Osteoblast (primary cell): ENCODE data around the gene APLP1. TPM values are rescaled to one million over a fixed set of nuclear protein-coding genes. Genes with fewer than 3 reads are reported as not detected.

Experiments
- DNase-seq: peaks from one replicate; pipeline ENCODE4 v3.0.0; 2011; ENCODE audit warnings: low spot score, mixed read lengths; ENCODE audit not compliant: insufficient read length; ENCODE audit errors: missing footprints
- H2AFZ ChIP-seq: 2 replicates; pipeline ENCODE4 v1.6.0; 2011; ENCODE audit warnings: mild to moderate bottlenecking, low read length
- H3K27ac ChIP-seq: 2 replicates; pipeline ENCODE4 v1.5.1; 2011; ENCODE audit warnings: mild to moderate bottlenecking, low read depth, low read length, moderate library complexity
- H3K27me3 ChIP-seq: 2 replicates; pipeline ENCODE4 v1.6.0; 2012; ENCODE audit warnings: mild to moderate bottlenecking, control low read depth, inconsistent platforms, low read length, moderate library complexity; ENCODE audit not compliant: insufficient read depth
- H3K36me3 ChIP-seq: 2 replicates; pipeline ENCODE4 v1.5.1; 2011; ENCODE audit warnings: mild to moderate bottlenecking, low read length, control low read depth, moderate library complexity; ENCODE audit not compliant: insufficient read depth
- H3K4me1 ChIP-seq: 2 replicates; pipeline ENCODE4 v1.5.1; 2011; ENCODE audit warnings: mild to moderate bottlenecking, low read length, control low read depth, moderate library complexity; ENCODE audit not compliant: insufficient read depth
- H3K4me2 ChIP-seq: 2 replicates; pipeline ENCODE4 v1.6.0; 2011; ENCODE audit warnings: mild to moderate bottlenecking, low read length; ENCODE audit not compliant: insufficient read depth
- H3K4me3 ChIP-seq: fragments of 200-600 bp; sonication (generic); 3 replicates; pipeline ENCODE4 v1.5.1; 2012; ENCODE audit warnings: mild to moderate bottlenecking, low read length, inconsistent platforms; ENCODE audit not compliant: insufficient read depth
- H3K79me2 ChIP-seq: 2 replicates; pipeline ENCODE4 v1.6.0; 2012; ENCODE audit warnings: mild to moderate bottlenecking, low read length, control low read depth, inconsistent platforms; ENCODE audit not compliant: insufficient read depth
- H3K9me3 ChIP-seq: 2 replicates; pipeline ENCODE4 v1.5.1; 2011; ENCODE audit warnings: low read depth, low read length, control low read depth
- H4K20me1 ChIP-seq: 2 replicates; pipeline ENCODE4 v1.6.0; 2012; ENCODE audit warnings: mild to moderate bottlenecking, low read length, control low read depth; ENCODE audit not compliant: insufficient read depth
- CTCF ChIP-seq: IDR thresholded peaks from 2 replicates; pipeline ENCODE4 v1.5.1; 2011; ENCODE audit warnings: mild to moderate bottlenecking, low read depth, low read length, moderate library complexity; ENCODE audit errors: extremely low read depth
- total RNA-seq: library from RNA; depleted of rRNA; stranded (reverse); fragments of >200 nt; gene quantifications from 2 replicates; pipeline ENCODE4 v1.2.3, GENCODE V29; 2012

APLP1 gene
- total RNA-seq, 1 donor, result 3.6 TPM

DNA sequence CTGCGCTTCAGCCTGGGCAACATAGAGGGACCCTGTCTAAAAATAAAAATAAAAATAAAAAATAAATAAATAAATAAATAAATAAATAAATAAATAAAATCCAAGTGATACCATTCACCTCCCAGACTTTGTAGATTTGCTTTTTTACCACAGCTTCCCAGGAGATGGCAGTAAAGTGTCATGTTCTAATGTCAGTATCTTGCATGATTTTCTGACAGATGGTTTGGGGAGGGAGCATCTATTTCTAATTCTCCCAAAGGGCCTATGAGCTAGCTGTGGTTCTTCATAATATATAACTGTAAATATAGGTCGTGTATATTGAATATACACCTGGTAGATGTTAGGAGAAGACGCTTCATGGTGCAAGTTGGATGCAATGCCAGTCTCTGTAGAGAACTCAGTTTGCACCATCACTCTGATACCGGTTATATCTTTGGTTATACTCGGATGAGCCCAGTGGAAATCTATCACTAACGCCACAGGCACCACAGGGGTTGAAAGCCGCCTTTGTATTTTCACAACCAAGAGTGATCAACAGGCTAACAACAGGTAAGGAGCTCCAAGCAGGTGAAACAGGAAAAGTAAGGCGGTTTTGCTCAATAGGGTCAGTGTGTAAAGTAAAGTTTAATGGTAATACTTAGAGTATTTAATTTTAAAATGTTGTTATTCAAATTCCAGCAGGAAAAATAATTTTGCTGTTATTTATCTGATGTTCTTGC lies 13.9 kb downstream of the APLP1 start:
- Histone ChIP-seq H3K27me3 (no peaks in the 10 kb centered on the region), H2AFZ (no peak overlapping the region), H3K27ac (no peak overlapping the region), H3K79me2 (no peaks in the 10 kb centered on the region), H3K4me2 (no peak overlapping the region), H3K4me1 (peaks cover 3% of the 10 kb centered on the region), H3K9me3 (no peaks in the 10 kb centered on the region), H3K36me3 (peaks cover 2% of the 10 kb centered on the region), H4K20me1 (peaks cover 2% of the 10 kb centered on the region), H3K4me3 (no peak overlapping the region)
- peak; percentile 94 for DNase-seq
- TF ChIP-seq CTCF, result peak; percentile 47

- Histone ChIP-seq H4K20me1 (peaks cover 2% of the 10 kb centered on the region), H3K79me2 (no peaks in the 10 kb centered on the region), H3K4me1 (peaks cover 3% of the 10 kb centered on the region), H3K4me3 (no peak overlapping the region), H2AFZ (no peak overlapping the region), H3K36me3 (peaks cover 13% of the 10 kb centered on the region), H3K9me3 (no peaks in the 10 kb centered on the region), H3K27me3 (no peaks in the 10 kb centered on the region), H3K4me2 (no peak overlapping the region), H3K27ac (no peak overlapping the region)
- TF ChIP-seq CTCF, result no peak
- no peak for DNase-seq
Measured at GRCh38 chr19:35883882-35884281, 15.5 kb downstream of the APLP1 start.

DNA sequence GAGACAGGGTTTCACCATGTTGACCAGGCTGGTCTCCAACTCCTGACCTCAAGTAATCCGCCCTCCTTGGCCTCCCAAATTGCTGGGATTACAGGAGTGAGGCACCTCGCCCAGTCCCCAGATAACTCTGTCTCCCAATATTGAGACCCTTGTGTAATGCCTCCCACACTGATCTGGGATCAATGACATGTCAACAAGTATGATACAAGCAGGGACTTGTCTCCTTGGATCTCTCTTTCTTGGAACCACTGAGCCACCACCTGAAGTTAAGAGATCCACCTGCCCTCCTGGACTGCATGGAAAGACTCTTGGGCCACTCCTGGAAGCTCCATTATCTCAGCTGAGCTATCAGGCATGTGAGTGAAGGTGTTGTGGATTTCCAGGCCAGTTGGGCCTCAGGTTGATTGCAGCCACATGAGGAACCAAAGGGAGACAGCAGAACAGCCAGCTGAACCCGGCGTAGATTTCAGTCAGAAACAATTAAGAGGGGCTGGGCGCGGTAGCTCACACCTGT lies 16.9 kb downstream of the APLP1 start:
- no peak overlapping the region for H3K4me3 ChIP-seq

More for the DNA sequence above, 16.9 kb downstream of the APLP1 start:
- Histone ChIP-seq H4K20me1 (peaks cover 2% of the 10 kb centered on the region), H2AFZ (no peak overlapping the region), H3K4me2 (no peak overlapping the region), H3K9me3 (no peaks in the 10 kb centered on the region), H3K27me3 (no peaks in the 10 kb centered on the region), H3K36me3 (peaks cover 27% of the 10 kb centered on the region), H3K27ac (no peak overlapping the region), H3K79me2 (no peaks in the 10 kb centered on the region), H3K4me1 (no peaks in the 10 kb centered on the region)
- DNase-seq, result no peak
- no peak for TF ChIP-seq CTCF
